ENCODE results near the gene PRR14L.
"Not testable (repeated sequence)": the region's sequence is repeated elsewhere in the genome, so short reads cannot be mapped to it uniquely, and the experiment has no call there.

PRR14L gene

GRCh38 chr22:31681349-31682345 is 68.3 kb downstream of the PRR14L start:
- DNase-seq (ENCODE audit: low spot score) = no peak

- DNase-seq (ENCODE audit: low spot score) = no peak
Measured at GRCh38 chr22:31680861-31681341, 69.0 kb downstream of the PRR14L start.

- no peak for DNase-seq (ENCODE audit: low spot score)
Measured at GRCh38 chr22:31678748-31679147, 71.2 kb downstream of the PRR14L start.

GRCh38 chr22:31676700-31677099 is 73.2 kb downstream of the PRR14L start:
- no peak for DNase-seq (ENCODE audit: low spot score)

DNA sequence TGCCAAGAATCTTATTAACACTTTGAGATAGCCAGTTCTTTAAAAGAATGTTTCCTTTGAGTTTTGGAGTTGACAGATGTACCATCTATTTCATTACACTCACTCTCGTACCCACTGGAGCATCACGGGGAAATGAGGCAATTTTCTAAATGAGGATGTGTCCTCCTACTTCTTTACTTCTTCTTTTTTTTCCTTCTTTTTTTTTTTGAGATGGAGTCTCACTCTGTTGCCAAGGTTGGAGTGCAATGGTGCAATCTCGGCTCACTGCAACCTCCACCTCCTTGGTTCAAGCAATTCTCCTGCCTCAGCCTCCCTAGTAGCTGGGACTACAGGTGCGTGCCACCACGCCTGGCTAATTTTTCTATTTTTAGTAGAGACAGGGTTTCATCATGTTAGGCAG is 75.7 kb downstream of the PRR14L start:
- not testable (repeated sequence) for DNase-seq (ENCODE audit: low spot score)

DNA sequence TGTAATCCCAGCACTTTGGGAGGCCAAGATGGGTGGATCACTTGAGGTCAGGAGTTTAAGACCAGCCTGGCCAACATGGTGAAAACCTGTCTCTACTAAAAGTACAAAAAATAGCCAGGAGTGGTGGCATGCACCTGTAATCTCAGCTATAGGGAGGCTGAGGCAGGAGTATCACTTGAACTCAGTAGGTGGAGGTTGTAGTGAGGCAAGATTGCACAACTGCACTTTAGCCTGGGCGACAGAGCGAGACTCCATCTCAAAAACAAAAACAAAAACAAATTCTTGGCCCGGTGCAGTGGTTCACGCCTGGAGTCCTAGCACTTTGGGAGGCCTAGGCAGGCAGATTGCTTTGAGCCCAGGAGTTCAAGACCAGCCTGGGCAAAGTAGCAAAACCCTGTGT is 81.1 kb downstream of the PRR14L start:
- DNase-seq (ENCODE audit: low spot score) = not testable (repeated sequence)

DNA sequence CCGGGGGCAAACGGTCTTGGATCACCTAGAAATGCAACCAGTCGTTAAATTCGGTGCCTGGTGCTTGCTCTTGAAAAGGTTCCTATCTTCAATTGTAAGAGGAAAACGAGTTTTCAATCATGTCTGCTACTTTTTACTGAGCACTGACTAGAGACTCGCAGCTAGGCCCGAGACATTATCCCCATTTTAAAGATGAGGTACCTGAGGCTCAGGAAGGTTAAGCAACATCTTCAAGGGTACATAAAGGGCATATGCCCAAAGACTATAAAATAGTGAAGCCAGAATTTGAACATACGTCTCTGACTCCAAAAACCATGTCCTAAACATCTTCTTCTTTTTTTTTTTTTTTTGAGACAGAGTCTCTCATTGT is 87.3 kb downstream of the PRR14L start:
- no peak for DNase-seq (ENCODE audit: low spot score)

GRCh38 chr22:31661851-31662667 is 87.9 kb downstream of the PRR14L start, which contains the start of gene PISD:
Gene PISD, minus strand, starts transcription at chr22:31662215. Its CDS starts 7 bp downstream, at chr22:31662208.
- DNase-seq (ENCODE audit: low spot score) = peak; percentile 95

DNA sequence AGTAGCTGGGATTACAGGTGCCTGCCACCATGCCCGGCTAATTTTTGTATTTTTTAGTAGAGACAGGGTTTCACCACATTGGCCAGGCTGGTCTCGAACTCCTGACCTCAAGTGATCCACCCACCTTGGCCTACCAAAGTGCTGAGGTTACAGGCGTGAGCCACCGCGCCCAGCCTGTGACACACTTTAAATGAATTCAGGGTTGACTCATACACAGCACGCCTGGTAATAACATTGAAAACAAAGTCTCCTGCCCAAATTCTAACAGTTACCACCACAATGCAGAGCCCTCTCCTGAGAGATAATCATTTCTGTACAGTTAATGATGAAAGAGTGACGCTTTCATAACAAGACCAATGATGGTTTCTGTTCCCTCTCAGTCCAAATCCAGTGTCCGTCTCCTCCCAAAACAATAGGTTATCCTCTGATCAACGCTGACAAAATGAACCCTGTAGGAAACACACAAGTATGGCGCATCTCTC is 89.0 kb downstream of the PRR14L start:
- DNase-seq (ENCODE audit: low spot score) = not testable (repeated sequence)

DNA sequence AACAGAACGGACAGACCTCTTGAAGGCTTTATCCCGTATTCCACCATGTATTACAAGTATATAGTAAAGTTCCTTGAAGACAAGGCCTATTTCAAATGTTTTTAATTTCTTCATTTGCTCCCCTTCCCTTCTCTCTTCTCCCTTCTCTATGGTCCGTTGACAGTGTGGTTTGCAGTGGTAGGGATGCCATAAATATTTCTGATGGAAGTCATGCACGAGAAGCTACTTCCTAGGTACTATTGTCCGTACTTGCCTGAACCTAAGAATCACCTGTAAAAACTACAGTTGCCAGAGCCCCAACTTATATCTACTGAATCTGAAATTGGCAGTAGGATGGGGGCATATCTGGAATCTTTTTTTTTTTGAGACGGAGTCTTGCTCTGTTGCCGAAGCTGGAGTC is 90.7 kb downstream of the PRR14L start:
- DNase-seq (ENCODE audit: low spot score) = no peak

- no peak for DNase-seq (ENCODE audit: low spot score)
Measured at GRCh38 chr22:31654408-31654807, 95.5 kb downstream of the PRR14L start.

DNA sequence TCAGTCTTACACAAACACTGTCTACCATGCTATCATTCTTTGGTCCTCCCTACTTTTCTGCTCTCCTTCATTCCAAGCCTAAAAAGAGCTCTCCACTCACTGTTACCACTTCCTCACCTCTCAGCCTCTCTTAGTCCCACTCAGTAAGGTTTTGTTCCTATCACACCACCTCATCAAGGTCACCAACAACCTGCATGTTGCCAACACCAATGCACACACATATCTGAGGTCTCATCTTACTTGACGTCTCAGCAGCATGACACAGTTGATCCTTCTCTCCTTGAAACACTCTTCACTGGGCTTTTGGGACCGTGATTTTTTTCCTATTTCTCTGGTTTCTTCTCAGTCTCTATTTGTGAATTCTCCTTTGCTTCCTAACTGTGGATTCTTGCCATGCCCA is 96.0 kb downstream of the PRR14L start:
- no peak for DNase-seq (ENCODE audit: low spot score)

- no peak for DNase-seq (ENCODE audit: low spot score)
Measured at GRCh38 chr22:31652911-31653684, 96.8 kb downstream of the PRR14L start.

DNA sequence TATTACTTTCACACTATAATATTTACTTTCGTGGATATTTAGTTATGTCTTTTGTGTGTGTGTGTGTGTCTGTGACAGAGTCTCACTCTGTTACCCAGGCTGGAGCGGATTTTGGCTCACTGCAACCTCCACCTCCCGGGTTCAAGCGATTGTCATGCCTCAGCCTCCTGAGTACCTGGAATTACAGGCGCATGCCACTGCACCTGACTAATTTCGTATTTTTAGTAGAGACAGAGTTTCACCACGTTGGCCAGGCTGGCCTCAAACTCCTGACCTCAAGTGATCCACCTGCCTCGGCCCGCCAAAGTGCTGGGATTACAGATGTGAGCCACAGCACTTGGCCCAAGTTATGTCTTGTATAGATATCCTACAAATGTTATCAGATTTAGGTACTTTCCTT is 97.8 kb downstream of the PRR14L start:
- no peak for DNase-seq (ENCODE audit: low spot score)

DNA sequence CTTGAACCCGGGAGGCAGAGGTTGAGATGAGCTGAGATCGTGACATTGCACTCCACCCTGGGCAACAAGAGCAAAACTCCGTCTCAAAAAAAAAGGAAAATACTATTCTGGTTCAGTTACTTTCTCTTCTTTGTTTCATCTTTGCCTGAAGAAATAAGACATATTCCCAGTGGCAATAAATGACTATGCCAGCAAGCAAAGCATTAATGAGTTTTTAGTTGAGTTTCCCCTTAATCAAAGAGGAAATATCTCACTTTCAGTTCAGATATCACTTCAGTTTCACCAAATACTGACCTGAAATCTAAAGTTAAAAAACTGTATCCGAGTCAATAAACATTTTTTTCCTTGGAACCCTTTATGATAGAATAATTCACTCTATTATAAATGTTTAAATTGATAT is 98.3 kb downstream of the PRR14L start:
- no peak for DNase-seq (ENCODE audit: low spot score)

DNA sequence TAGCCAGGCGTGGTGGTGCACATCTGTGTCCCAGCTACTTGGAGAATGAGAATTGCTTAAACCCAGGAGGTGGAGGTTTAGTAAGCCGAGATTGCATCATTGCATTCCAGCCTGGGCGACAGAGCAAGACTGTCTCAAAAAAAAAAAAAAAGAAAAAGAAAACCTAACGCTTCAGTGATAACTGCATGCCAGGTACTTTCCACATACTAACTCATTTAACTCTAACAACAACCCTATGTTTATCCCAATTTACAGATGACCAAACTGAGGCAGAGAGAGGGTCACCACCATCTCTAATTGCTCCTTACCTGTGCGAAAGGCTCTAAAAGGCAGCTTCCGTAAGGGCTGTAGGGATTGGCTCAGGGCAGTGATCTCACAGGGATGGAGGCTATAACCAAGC is 99.5 kb downstream of the PRR14L start:
- DNase-seq (ENCODE audit: low spot score) = no peak

DNA sequence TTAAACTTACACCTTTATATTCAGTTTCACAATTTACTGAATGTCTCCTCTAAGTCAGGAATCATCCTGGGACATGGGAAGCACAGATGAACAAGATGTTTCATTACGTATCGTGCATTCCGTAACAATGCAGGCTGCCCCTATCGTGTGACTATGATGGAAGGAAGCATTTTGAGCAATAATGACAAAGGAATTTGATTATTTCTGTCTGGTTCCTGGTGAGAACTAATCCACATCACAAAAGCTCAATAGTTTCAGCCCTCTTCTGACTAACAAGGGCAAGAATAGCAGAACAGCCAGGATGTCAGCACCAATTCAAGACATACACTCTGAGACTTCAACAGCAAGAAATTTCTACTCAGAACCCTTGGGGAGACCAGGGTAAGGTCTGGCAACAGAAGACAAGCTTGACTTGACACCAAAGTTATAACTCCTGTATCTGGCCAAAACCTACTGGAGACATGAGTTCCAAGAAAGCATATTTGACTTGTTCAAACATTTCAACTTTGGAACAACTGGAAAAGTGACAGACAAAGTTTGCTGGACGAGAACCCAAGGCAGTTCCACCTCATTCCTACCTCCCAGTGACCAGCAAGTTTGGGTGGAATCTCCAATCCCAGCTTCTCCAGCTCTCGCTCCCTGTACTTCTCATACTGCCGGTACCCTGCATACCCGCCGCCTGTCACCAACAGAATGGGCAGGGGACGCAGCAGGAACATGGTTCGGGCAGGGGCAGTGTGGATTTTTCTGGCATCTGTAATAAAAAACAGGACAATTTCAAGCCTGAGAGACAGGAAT is 102.2 kb downstream of the PRR14L start:
- no peak for DNase-seq (ENCODE audit: low spot score)

GRCh38 chr22:31647066-31647465 is 102.9 kb downstream of the PRR14L start:
- no peak for DNase-seq (ENCODE audit: low spot score)

- no peak for DNase-seq (ENCODE audit: low spot score)
Measured at GRCh38 chr22:31646186-31647019, 103.5 kb downstream of the PRR14L start.

DNA sequence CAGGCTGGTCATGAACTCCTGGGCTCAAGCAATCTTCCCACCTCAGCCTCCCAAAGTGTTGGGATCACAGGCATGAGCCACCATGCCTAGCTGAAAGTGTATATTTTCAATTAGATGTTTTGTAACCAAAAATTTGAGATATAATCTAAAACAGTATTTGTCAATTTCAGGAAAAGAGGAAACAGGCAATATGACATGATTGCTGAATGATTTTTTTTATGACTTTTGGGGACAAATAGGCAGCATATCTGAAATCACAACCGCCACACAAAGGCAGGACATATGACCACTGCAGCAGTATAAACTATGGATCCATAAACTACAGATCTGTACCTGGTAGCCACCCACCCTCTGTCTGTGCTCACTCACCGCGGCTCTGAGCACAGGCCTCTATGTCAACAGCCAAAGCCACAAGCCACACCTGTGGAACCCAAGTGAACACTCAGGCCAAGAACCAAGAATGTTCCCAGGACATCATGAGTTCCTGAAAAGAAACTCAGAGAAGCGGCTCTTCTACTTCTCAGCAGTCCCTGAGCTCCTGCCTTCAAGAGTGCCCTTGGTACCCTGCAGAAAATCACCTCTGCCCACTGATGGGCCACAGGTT is 110.4 kb downstream of the PRR14L start:
- no peak for DNase-seq (ENCODE audit: low spot score)

All from HuH-7 (cell line).